ENCODE results near the gene ABCC12. TPM values are rescaled to one million over a fixed set of nuclear protein-coding genes. Genes with fewer than 3 reads are reported as not detected.

Gene ABCC12
- total RNA-seq, 1 donor from 2014 or later, result 0.06 TPM

- Mint-ChIP-seq H3K4me3 (no peak overlapping the region), H3K27me3 (ENCODE audit: insufficient read depth, low read depth) (peaks cover 5% of the 10 kb centered on the region), H3K4me1 (peaks cover 14% of the 10 kb centered on the region), H3K27ac (no peak overlapping the region), H3K36me3 (no peaks in the 10 kb centered on the region), H3K9me3 (no peaks in the 10 kb centered on the region)
- TF ChIP-seq CTCF (IDR thresholded peaks at IDR 0.05) (no peak), EZH2phosphoT487 (IDR thresholded peaks at IDR 0.05) (no peak), EZH2 (IDR thresholded peaks at IDR 0.05) (no peak)
- H3K27ac ChIP-seq, result no peak overlapping the region
- H3K4me1 ChIP-seq, result no peaks in the 10 kb centered on the region
- H3K9ac ChIP-seq, result no peak overlapping the region
- H3K27me3 ChIP-seq, result peaks cover 4% of the 10 kb centered on the region
- H3K79me2 ChIP-seq (ENCODE audit: low read depth), result no peaks in the 10 kb centered on the region
- H3K9me3 ChIP-seq (ENCODE audit: low read depth), result no peaks in the 10 kb centered on the region
- H3F3A ChIP-seq (ENCODE audit: low read depth), result no peaks in the 10 kb centered on the region
- no peak for DNase-seq (ENCODE audit: low spot score)
- H3K4me3 ChIP-seq, result no peak overlapping the region
- no peaks in the 10 kb centered on the region for H3K36me3 ChIP-seq
- no peak overlapping the region for H3K4me2 ChIP-seq
- H2AFZ ChIP-seq (replicated peaks), result no peak overlapping the region
- no peaks in the 10 kb centered on the region for H4K20me1 ChIP-seq (ENCODE audit: low read depth)
Observed at GRCh38 chr16:48157302-48157701, 1.5 kb upstream of the ABCC12 start.

- no peak overlapping the region for H3K27ac ChIP-seq
- H3K4me2 ChIP-seq, result no peak overlapping the region
- Mint-ChIP-seq H3K9me3 (no peaks in the 10 kb centered on the region), H3K27ac (no peak overlapping the region), H3K4me3 (no peak overlapping the region), H3K4me1 (peaks cover 10% of the 10 kb centered on the region), H3K36me3 (no peaks in the 10 kb centered on the region), H3K27me3 (ENCODE audit: insufficient read depth, low read depth) (peaks cover 5% of the 10 kb centered on the region)
- H3F3A ChIP-seq (ENCODE audit: low read depth), result no peaks in the 10 kb centered on the region
- no peak for TF ChIP-seq EZH2 (IDR thresholded peaks at IDR 0.05)
- TF ChIP-seq CTCF (IDR thresholded peaks at IDR 0.05), result peak; percentile 92
- no peaks in the 10 kb centered on the region for H3K4me1 ChIP-seq
- peaks cover 4% of the 10 kb centered on the region for H3K27me3 ChIP-seq
- H2AFZ ChIP-seq (replicated peaks), result no peak overlapping the region
- H4K20me1 ChIP-seq (ENCODE audit: low read depth), result no peaks in the 10 kb centered on the region
- H3K9ac ChIP-seq, result no peak overlapping the region
- no peak overlapping the region for H3K4me3 ChIP-seq
- no peaks in the 10 kb centered on the region for H3K79me2 ChIP-seq (ENCODE audit: low read depth)
- H3K9me3 ChIP-seq (ENCODE audit: low read depth), result no peaks in the 10 kb centered on the region
- DNase-seq (ENCODE audit: low spot score), result peak; percentile 78
- no peaks in the 10 kb centered on the region for H3K36me3 ChIP-seq
Observed at GRCh38 chr16:48156790-48157209, 1.0 kb upstream of the ABCC12 start.

GRCh38 chr16:48153774-48154173 is 2.0 kb downstream of the ABCC12 start:
- Histone ChIP-seq H3K9ac (no peak overlapping the region), H3K79me2 (ENCODE audit: low read depth) (no peaks in the 10 kb centered on the region)
- no peak overlapping the region for H3K27ac Mint-ChIP-seq

More at GRCh38 chr16:48153774-48154173, 2.0 kb downstream of the ABCC12 start:
- no peaks in the 10 kb centered on the region for H3K36me3 ChIP-seq
- no peak overlapping the region for H3K27ac ChIP-seq
- no peak overlapping the region for H2AFZ ChIP-seq (replicated peaks)
- H4K20me1 ChIP-seq (ENCODE audit: low read depth), result no peaks in the 10 kb centered on the region
- no peak overlapping the region for H3K4me3 ChIP-seq
- no peak overlapping the region for H3K4me2 ChIP-seq
- H3K4me1 ChIP-seq, result no peaks in the 10 kb centered on the region
- Mint-ChIP-seq H3K9me3 (no peaks in the 10 kb centered on the region), H3K4me3 (no peak overlapping the region), H3K4me1 (peaks cover 4% of the 10 kb centered on the region), H3K27me3 (ENCODE audit: insufficient read depth, low read depth) (peaks cover 5% of the 10 kb centered on the region), H3K36me3 (no peaks in the 10 kb centered on the region)
- TF ChIP-seq CTCF (IDR thresholded peaks at IDR 0.05) (no peak), EZH2 (IDR thresholded peaks at IDR 0.05) (no peak), EZH2phosphoT487 (IDR thresholded peaks at IDR 0.05) (no peak)
- H3F3A ChIP-seq (ENCODE audit: low read depth), result no peaks in the 10 kb centered on the region
- DNase-seq (ENCODE audit: low spot score), result no peak
- H3K27me3 ChIP-seq, result peaks cover 4% of the 10 kb centered on the region
- H3K9me3 ChIP-seq (ENCODE audit: low read depth), result no peaks in the 10 kb centered on the region
